GM12892 (cell line): ENCODE measurements around the gene TBX1.

ENCODE experiments used
- POLR2A ChIP-seq: IDR thresholded peaks from 2 replicates; pipeline ENCODE4 v1.6.1; 2011; ENCODE audit warnings: low read depth, low read length, control low read depth
- POLR2AphosphoS5 ChIP-seq: IDR thresholded peaks from 2 replicates; pipeline ENCODE4 v1.6.1; 2011; ENCODE audit warnings: low read depth, low read length, control low read depth

- TF ChIP-seq POLR2AphosphoS5 = no peak
- no peak for TF ChIP-seq POLR2A
Observed at GRCh38 chr22:19748139-19748538, 12.4 kb upstream of the TBX1 start.
